GM10248 (cell line): ENCODE results near the gene PACSIN1.

Experiments
- CTCF ChIA-PET: fragments of 300-600 bp; sonication (Branson Sonifier 250); formaldehyde crosslinking; extraction: SDS; loops from one replicate; lab custom pipeline; 2021; ENCODE audit warnings: antibody characterized with exemption; lab: Yijun Ruan, JAX
- POLR2A ChIA-PET: fragments of 350-650 bp; sonication (Branson Sonifier 250); formaldehyde crosslinking; extraction: SDS; loops from one replicate; lab custom pipeline; 2020; ENCODE audit warnings: antibody characterized with exemption; lab: Yijun Ruan, JAX
- DNase-seq: peaks from one replicate; pipeline ENCODE4 v3.0.0; 2012; ENCODE audit errors: extremely low spot score
- CTCF ChIP-seq: IDR thresholded peaks from 2 replicates; pipeline ENCODE4 v1.5.1; 2012; ENCODE audit warnings: mild to moderate bottlenecking, low read depth; ENCODE audit errors: extremely low read depth, missing control alignments, control extremely low read depth

The PACSIN1 gene

GRCh38 chr6:34511214-34511914 lies 45.5 kb downstream of the PACSIN1 start:
- ChIA-PET POLR2A (no interaction called here), CTCF (interaction anchor here (0.9 kb wide), 1 partner anchor 12 kb away, joined by 3 read pairs; no protein-coding TSS in a partner anchor)
- DNase-seq = no peak
- no peak for TF ChIP-seq CTCF

GRCh38 chr6:34511915-34512737 lies 46.2 kb downstream of the PACSIN1 start:
- DNase-seq = no peak
- no peak for TF ChIP-seq CTCF
- ChIA-PET CTCF (interaction anchor here (0.9 to 1.0 kb wide), 2 partner anchors 11 to 97 kb away, joined by 3 read pairs; no protein-coding TSS in a partner anchor), POLR2A (no interaction called here)

- CTCF ChIA-PET = interaction anchor here (1.0 kb wide), 1 partner anchor 97 kb away, joined by 3 read pairs; no protein-coding TSS in a partner anchor
- no peak for TF ChIP-seq CTCF
- POLR2A ChIA-PET = no interaction called here
- no peak for DNase-seq
Observed at GRCh38 chr6:34512738-34513115, 46.9 kb downstream of the PACSIN1 start.

GRCh38 chr6:34513646-34514045 lies 47.8 kb downstream of the PACSIN1 start:
- no peak for TF ChIP-seq CTCF
- POLR2A ChIA-PET = interaction anchor here (0.6 kb wide), 1 partner anchor 400 kb away, joined by 5 read pairs; no protein-coding TSS in a partner anchor
- DNase-seq = no peak
- CTCF ChIA-PET = no interaction called here

- TF ChIP-seq CTCF = no peak
- DNase-seq = no peak
- CTCF ChIA-PET = no interaction called here
- POLR2A ChIA-PET = no interaction called here
Observed at GRCh38 chr6:34514112-34514511, 48.2 kb downstream of the PACSIN1 start.

GRCh38 chr6:34514593-34515472 lies 49.0 kb downstream of the PACSIN1 start:
- no peak for DNase-seq
- ChIA-PET POLR2A (no interaction called here), CTCF (no interaction called here)
- TF ChIP-seq CTCF = no peak
